Stimulated activated CD4-positive, alpha-beta T cell treated with anti-CD3 and anti-CD28 coated beads, TNF-alpha, amount 100 ng/mL, for 48 hours (primary cell): ENCODE results near the gene HOXC10.

Experiments used
- DNase-seq, 3 donors: peaks; one replicate each; pipeline ENCODE4 v3.0.0-alpha.2; 2020; ENCODE audit warnings: low read depth in 3 of 3

The HOXC10 gene

GRCh38 chr12:54029529-54030441 is 44.8 kb downstream of the HOXC10 start:
- no peak for DNase-seq

GRCh38 chr12:54030442-54030801 is 45.5 kb downstream of the HOXC10 start:
- no peak for DNase-seq

- no peak for DNase-seq
Observed at GRCh38 chr12:54030889-54031471, 46.0 kb downstream of the HOXC10 start.

GRCh38 chr12:54031480-54031879 is 46.5 kb downstream of the HOXC10 start:
- no peak for DNase-seq

- no peak for DNase-seq
Observed at GRCh38 chr12:54032086-54032619, 47.2 kb downstream of the HOXC10 start.

- peak in 2 of 3 donors; percentile 35 to 52 for DNase-seq
Observed at GRCh38 chr12:54032627-54033100, 47.7 kb downstream of the HOXC10 start, which contains the start of gene HOXC5. Gene HOXC5, plus strand, starts transcription at chr12:54033050. Its CDS starts 73 bp downstream, at chr12:54033123.

- no peak for DNase-seq
Observed at GRCh38 chr12:54033106-54033979, 48.4 kb downstream of the HOXC10 start.

- DNase-seq = no peak
Observed at GRCh38 chr12:54033980-54034784, 49.2 kb downstream of the HOXC10 start.

GRCh38 chr12:54034785-54035310 is 49.9 kb downstream of the HOXC10 start:
- no peak for DNase-seq

- DNase-seq = no peak
Observed at GRCh38 chr12:54035568-54036264, 50.8 kb downstream of the HOXC10 start.

- no peak for DNase-seq
Observed at GRCh38 chr12:54036620-54037359, 51.8 kb downstream of the HOXC10 start.

GRCh38 chr12:54037360-54038283 is 52.7 kb downstream of the HOXC10 start:
- DNase-seq = no peak

- DNase-seq = no peak
Observed at GRCh38 chr12:54038284-54038870, 53.4 kb downstream of the HOXC10 start.

GRCh38 chr12:54038871-54039414 is 54.0 kb downstream of the HOXC10 start:
- no peak for DNase-seq

- no peak for DNase-seq
Observed at GRCh38 chr12:54039417-54040147, 54.6 kb downstream of the HOXC10 start.
